ENCODE results near the gene RAB31. TPM values are rescaled to one million over a fixed set of nuclear protein-coding genes. Genes with fewer than 3 reads are reported as not detected.

Gene RAB31
- total RNA-seq, 2 donors from 2014 or later: 4.3 to 8.0 TPM

GRCh38 chr18:9808295-9809241 is 100.5 kb downstream of the RAB31 start:
- TF ChIP-seq POLR2A (IDR thresholded peaks at IDR 0.05): no peak
- TF ChIP-seq CTCF (IDR thresholded peaks at IDR 0.05): no peak
- peak; percentile 76 for ATAC-seq
- intact Hi-C loops (cut with DNase I): no loop called here
- Histone ChIP-seq H3K27me3 (no peaks in the 10 kb centered on the region), H3K9me3 (no peaks in the 10 kb centered on the region), H3K27ac (peak overlapping the region in 2 of 4 donors; percentile 37 to 64), H3K4me1 (peaks cover 8% of the 10 kb centered on the region), H3K4me3 (no peak overlapping the region), H3K36me3 (replicated peaks in 1 of 2; ENCODE audit: insufficient read depth in 1 of 2, low read depth in 2 of 2) (no peaks in the 10 kb centered on the region)
- peak in 2 of 4 donors; percentile 41 to 54 for DNase-seq
- 56 to 70% methylated on average over 21 of the region's 21 CpGs for WGBS, 2 donors

- TF ChIP-seq CTCF (IDR thresholded peaks at IDR 0.05): no peak
- TF ChIP-seq POLR2A (IDR thresholded peaks at IDR 0.05): no peak
- no peak overlapping the region for H3K4me3 ChIP-seq
- no peaks in the 10 kb centered on the region for H3K27me3 ChIP-seq
- ATAC-seq: no peak
- peaks cover 8% of the 10 kb centered on the region for H3K4me1 ChIP-seq
- H3K9me3 ChIP-seq: no peaks in the 10 kb centered on the region
- H3K36me3 ChIP-seq (replicated peaks in 1 of 2; ENCODE audit: insufficient read depth in 1 of 2, low read depth in 2 of 2): no peaks in the 10 kb centered on the region
- intact Hi-C loops (cut with DNase I): no loop called here
- WGBS, 2 donors: 69 to 88% methylated on average over 6 of the region's 6 CpGs
- DNase-seq: no peak
- no peak overlapping the region for H3K27ac ChIP-seq
Measured at GRCh38 chr18:9809697-9810096, 101.6 kb downstream of the RAB31 start.

GRCh38 chr18:9810299-9810698 is 102.2 kb downstream of the RAB31 start:
- Histone ChIP-seq H3K27me3 (no peaks in the 10 kb centered on the region), H3K4me3 (no peak overlapping the region), H3K36me3 (replicated peaks in 1 of 2; ENCODE audit: insufficient read depth in 1 of 2, low read depth in 2 of 2) (no peaks in the 10 kb centered on the region), H3K4me1 (peaks cover 8% of the 10 kb centered on the region), H3K9me3 (no peaks in the 10 kb centered on the region), H3K27ac (no peak overlapping the region)
- no peak for ATAC-seq
- no peak for DNase-seq
- WGBS, 2 donors: 78 to 90% methylated on average over 4 of the region's 4 CpGs
- no peak for TF ChIP-seq POLR2A (IDR thresholded peaks at IDR 0.05)
- no peak for TF ChIP-seq CTCF (IDR thresholded peaks at IDR 0.05)
- intact Hi-C loops (cut with DNase I): no loop called here

- Histone ChIP-seq H3K4me3 (no peak overlapping the region), H3K27ac (no peak overlapping the region), H3K9me3 (no peaks in the 10 kb centered on the region), H3K36me3 (replicated peaks in 1 of 2; ENCODE audit: insufficient read depth in 1 of 2, low read depth in 2 of 2) (no peaks in the 10 kb centered on the region), H3K4me1 (peaks cover 8% of the 10 kb centered on the region), H3K27me3 (no peaks in the 10 kb centered on the region)
- TF ChIP-seq CTCF (IDR thresholded peaks at IDR 0.05) (no peak), POLR2A (IDR thresholded peaks at IDR 0.05) (no peak)
- ATAC-seq: no peak
- 75 to 79% methylated on average over 14 of the region's 14 CpGs for whole genome bisulfite sequencing, 2 donors
- no peak for DNase-seq
- intact Hi-C loops (cut with DNase I): no loop called here
Measured at GRCh38 chr18:9810994-9811705, 103.0 kb downstream of the RAB31 start.
